Smooth muscle cell (in vitro differentiated cells): ENCODE measurements around the gene HOXA4. TPM values are rescaled to one million over a fixed set of nuclear protein-coding genes. Genes with fewer than 3 reads are reported as not detected.

Experiments used
- DNase-seq: peaks from one replicate; lab custom pipeline; 2025; ENCODE audit not compliant: unreplicated experiment; lab: John Stamatoyannopoulos, UW
- H2AFZ ChIP-seq: fragments of 200-600 bp; sonication (generic); 2 replicates; pipeline ENCODE4 v1.6.0; 2016; ENCODE audit warnings: antibody characterized with exemption, low read depth, mild to moderate bottlenecking
- H3F3A ChIP-seq: fragments of 200-600 bp; sonication (generic); 2 replicates; pipeline ENCODE4 v1.6.0; 2017; ENCODE audit warnings: antibody characterized with exemption, low read depth
- H3K27ac ChIP-seq: fragments of 200-600 bp; sonication (generic); 2 replicates; pipeline ENCODE4 v1.5.1; 2016; ENCODE audit warnings: low read depth, mild to moderate bottlenecking
- H3K27me3 ChIP-seq: fragments of 200-600 bp; sonication (generic); 2 replicates; pipeline ENCODE4 v1.6.1; 2016; ENCODE audit warnings: low read depth, mild to moderate bottlenecking
- H3K36me3 ChIP-seq: fragments of 200-600 bp; sonication (generic); 2 replicates; pipeline ENCODE4 v1.5.1; 2016; ENCODE audit warnings: low read depth
- H3K4me1 ChIP-seq: fragments of 200-600 bp; sonication (generic); 2 replicates; pipeline ENCODE4 v1.5.1; 2016; ENCODE audit warnings: low read depth
- H3K4me2 ChIP-seq: fragments of 200-600 bp; sonication (generic); 2 replicates; pipeline ENCODE4 v1.6.0; 2016; ENCODE audit warnings: mild to moderate bottlenecking
- H3K4me3 ChIP-seq: fragments of 200-600 bp; sonication (generic); 2 replicates; pipeline ENCODE4 v1.5.1; 2016; ENCODE audit warnings: mild to moderate bottlenecking
- H3K79me2 ChIP-seq: fragments of 200-600 bp; sonication (generic); 2 replicates; pipeline ENCODE4 v1.6.0; 2016; ENCODE audit warnings: low read depth, mild to moderate bottlenecking
- H3K9ac ChIP-seq: fragments of 200-600 bp; sonication (generic); 2 replicates; pipeline ENCODE4 v1.6.0; 2016; ENCODE audit warnings: low read depth
- H3K9me3 ChIP-seq: fragments of 200-600 bp; sonication (generic); replicated peaks from 2 replicates; pipeline ENCODE4 v1.5.1; 2016; ENCODE audit warnings: low read depth
- H4K20me1 ChIP-seq: fragments of 200-600 bp; sonication (generic); 2 replicates; pipeline ENCODE4 v1.6.0; 2016; ENCODE audit warnings: low read depth
- CTCF ChIP-seq: fragments of 200-600 bp; sonication (generic); IDR thresholded peaks from 2 replicates; pipeline ENCODE4 v1.5.1; 2017; ENCODE audit warnings: borderline replicate concordance, mild to moderate bottlenecking, antibody characterized with exemption; ENCODE audit not compliant: insufficient read depth, poor library complexity, severe bottlenecking
- WGBS: methylation state at CpG from one replicate; pipeline ENCODE4 v1.1.7; 2016; ENCODE audit warnings: low lambda C conversion rate; 5-methylcytosine and 5-hydroxymethylcytosine counted together
- polyA plus RNA-seq: library from polyadenylated mRNA; unstranded; fragments of >200 nt; fragmentation: Nextera tagmentation; extraction: Ambion mirVana; gene quantifications from 2 replicates; pipeline ENCODE4 v1.2.1, GENCODE V29; 2016
- total RNA-seq: library from RNA; depleted of rRNA; stranded (reverse); fragments of >200 nt; gene quantifications from 2 replicates; pipeline ENCODE4 v1.2.3, GENCODE V29; 2014

Gene HOXA4
- total and polyA plus RNA-seq, 2 experiments from 2014 or later = 0.22 TPM; not detected in 1

GRCh38 chr7:27126596-27127327 is 3.8 kb downstream of the HOXA4 start:
- Histone ChIP-seq H3K36me3 (no peaks in the 10 kb centered on the region), H3K79me2 (no peaks in the 10 kb centered on the region), H3K9ac (no peak overlapping the region), H3K9me3 (no peaks in the 10 kb centered on the region), H3K27me3 (peaks cover 100% of the 10 kb centered on the region), H3K4me2 (no peak overlapping the region), H4K20me1 (no peaks in the 10 kb centered on the region), H3K4me1 (peaks cover 7% of the 10 kb centered on the region), H2AFZ (no peak overlapping the region), H3F3A (no peaks in the 10 kb centered on the region), H3K4me3 (no peak overlapping the region), H3K27ac (no peak overlapping the region)
- no peak for DNase-seq
- no peak for TF ChIP-seq CTCF
- WGBS = 23% methylated on average over 3 of the region's 3 CpGs

- Histone ChIP-seq H3K9ac (no peak overlapping the region), H3K27ac (no peak overlapping the region), H3K4me2 (no peak overlapping the region), H3K79me2 (no peaks in the 10 kb centered on the region), H3K4me3 (no peak overlapping the region), H3K9me3 (no peaks in the 10 kb centered on the region), H3F3A (no peaks in the 10 kb centered on the region), H3K27me3 (peaks cover 100% of the 10 kb centered on the region), H3K36me3 (no peaks in the 10 kb centered on the region), H3K4me1 (peaks cover 3% of the 10 kb centered on the region), H4K20me1 (no peaks in the 10 kb centered on the region), H2AFZ (no peak overlapping the region)
- TF ChIP-seq CTCF = no peak
- WGBS = 23% methylated on average over 5 of the region's 5 CpGs
- no peak for DNase-seq
These were observed 4.6 kb downstream of the HOXA4 start for GRCh38 chr7:27125986-27126394.

DNA sequence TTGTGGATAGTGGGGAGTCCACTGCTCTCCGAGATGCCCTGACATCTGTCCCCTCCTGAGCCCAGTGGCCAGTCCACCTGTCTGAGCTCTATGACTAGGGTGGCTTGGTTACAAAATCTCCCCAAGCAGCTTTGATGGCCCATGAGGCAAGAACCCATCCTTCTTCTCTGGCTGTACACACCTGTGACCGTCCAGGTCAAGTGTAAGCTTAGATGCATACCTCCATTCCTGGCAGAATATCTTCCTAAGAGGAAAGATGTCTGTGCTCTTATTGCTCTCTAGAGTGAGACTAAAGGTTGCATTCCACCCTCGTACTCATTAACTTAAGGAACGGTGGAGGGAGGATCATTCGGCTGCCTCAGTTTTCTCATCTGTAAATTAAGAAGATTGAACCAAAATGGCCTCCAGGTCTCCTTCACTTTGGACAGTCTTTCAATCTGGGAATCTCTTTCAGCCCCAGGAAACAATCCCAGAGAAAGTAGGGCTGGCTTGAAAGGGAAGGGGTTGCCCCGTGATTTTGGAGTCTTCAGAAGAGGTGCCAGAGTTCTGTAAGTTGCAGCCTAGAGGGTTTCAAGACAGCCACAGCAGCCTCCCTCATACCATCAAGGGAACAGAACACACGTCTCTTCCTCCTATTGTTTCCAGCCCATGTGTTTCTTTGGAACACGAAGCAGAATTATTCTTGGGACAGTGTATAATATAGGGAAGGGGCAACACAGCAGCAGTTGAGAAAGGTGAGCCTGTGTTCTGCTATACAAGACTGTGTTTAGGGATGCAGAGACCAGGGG is 5.5 kb downstream of the HOXA4 start:
- Histone ChIP-seq H4K20me1 (no peaks in the 10 kb centered on the region), H3K4me1 (no peaks in the 10 kb centered on the region), H2AFZ (no peak overlapping the region), H3K36me3 (no peaks in the 10 kb centered on the region), H3K9ac (no peak overlapping the region), H3K4me2 (no peak overlapping the region), H3K27me3 (peaks cover 100% of the 10 kb centered on the region), H3K27ac (no peak overlapping the region), H3K79me2 (no peaks in the 10 kb centered on the region), H3K9me3 (no peaks in the 10 kb centered on the region), H3F3A (no peaks in the 10 kb centered on the region), H3K4me3 (no peak overlapping the region)
- DNase-seq = no peak
- TF ChIP-seq CTCF = no peak
- WGBS = 35% methylated on average over 8 of the region's 8 CpGs
